Astrocyte of the cerebellum (primary cell): ENCODE measurements around the gene SMPD2.

Experiments
- DNase-seq: peaks from one replicate; pipeline ENCODE4 v3.0.0-alpha.2; 2011; ENCODE audit warnings: low read depth
- H3K4me3 ChIP-seq: 2 replicates; pipeline ENCODE4 v1.5.1; 2011; ENCODE audit warnings: mild to moderate bottlenecking, low read depth, low read length, moderate library complexity
- in situ Hi-C: cut with HindIII; loops from 2 replicates; pipeline ENCODE4 v1.10.0; 2017; ENCODE audit warnings: low sequenced_read_pairs
- TF ChIP-seq, protein P1 (sequence below): IDR thresholded peaks from 2 replicates; pipeline ENCODE4 v1.5.1; 2012; ENCODE audit warnings: low read length, low read depth, moderate library complexity, mild to moderate bottlenecking; ENCODE audit errors: missing control alignments

Gene SMPD2

DNA sequence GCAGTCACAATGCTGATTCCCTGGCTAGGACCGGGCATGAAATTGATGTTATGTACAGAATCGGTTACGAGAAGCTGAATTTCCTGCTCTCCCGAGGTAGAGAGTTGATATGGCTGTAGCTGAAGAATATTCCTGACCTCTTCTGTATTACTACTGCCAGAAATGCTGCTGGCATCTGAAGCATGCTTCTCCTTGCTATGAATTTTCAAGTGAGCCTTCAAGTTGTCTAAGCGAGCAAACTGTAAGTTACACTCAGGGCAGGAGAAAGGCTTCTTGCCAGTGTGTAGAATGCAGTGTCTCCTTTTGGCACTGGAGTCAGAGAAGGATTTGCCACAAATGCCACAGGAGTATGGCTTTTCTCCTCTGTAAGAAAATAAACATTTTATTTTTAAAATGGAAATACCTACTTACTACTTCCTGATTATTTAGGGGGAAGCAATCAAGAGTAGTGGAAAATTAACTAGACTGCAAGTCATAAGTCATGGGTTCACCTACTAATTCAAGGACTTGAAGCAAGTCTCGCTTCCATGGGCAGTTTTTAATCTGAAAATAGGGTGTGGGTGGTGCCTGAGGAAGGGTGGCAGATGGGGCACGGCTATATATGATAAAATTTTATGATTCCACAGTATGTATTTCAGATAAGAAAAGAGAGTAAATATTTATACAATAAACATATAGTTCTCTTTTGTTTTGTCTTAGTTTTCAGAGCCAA lies 25.8 kb downstream of the SMPD2 start:
- TF ChIP-seq, protein P1, sequence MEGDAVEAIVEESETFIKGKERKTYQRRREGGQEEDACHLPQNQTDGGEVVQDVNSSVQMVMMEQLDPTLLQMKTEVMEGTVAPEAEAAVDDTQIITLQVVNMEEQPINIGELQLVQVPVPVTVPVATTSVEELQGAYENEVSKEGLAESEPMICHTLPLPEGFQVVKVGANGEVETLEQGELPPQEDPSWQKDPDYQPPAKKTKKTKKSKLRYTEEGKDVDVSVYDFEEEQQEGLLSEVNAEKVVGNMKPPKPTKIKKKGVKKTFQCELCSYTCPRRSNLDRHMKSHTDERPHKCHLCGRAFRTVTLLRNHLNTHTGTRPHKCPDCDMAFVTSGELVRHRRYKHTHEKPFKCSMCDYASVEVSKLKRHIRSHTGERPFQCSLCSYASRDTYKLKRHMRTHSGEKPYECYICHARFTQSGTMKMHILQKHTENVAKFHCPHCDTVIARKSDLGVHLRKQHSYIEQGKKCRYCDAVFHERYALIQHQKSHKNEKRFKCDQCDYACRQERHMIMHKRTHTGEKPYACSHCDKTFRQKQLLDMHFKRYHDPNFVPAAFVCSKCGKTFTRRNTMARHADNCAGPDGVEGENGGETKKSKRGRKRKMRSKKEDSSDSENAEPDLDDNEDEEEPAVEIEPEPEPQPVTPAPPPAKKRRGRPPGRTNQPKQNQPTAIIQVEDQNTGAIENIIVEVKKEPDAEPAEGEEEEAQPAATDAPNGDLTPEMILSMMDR: no peak
- in situ Hi-C loops: no loop called here
- no peak overlapping the region for H3K4me3 ChIP-seq
- no peak for DNase-seq

DNA sequence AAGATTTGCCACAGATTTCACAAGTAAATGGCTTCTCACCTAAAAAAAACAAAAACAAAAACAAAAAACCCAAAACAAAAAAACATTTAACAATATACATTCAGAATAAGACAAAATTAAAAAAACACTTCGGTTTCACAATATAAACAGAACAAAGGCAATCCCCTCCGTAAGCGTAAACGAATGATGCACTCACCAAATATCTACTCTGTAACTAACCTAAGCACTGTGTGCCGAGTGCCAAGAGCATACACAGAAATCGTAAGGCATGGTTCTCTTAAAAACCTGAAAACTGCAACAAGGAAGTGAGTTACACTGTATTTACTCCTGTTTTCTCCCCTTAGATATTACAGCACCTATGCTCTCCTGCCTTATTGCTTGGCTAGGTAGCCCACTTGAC lies 27.2 kb downstream of the SMPD2 start:
- DNase-seq: no peak
- in situ Hi-C loops: no loop called here
- H3K4me3 ChIP-seq: no peak overlapping the region
- TF ChIP-seq, protein P1: no peak

DNA sequence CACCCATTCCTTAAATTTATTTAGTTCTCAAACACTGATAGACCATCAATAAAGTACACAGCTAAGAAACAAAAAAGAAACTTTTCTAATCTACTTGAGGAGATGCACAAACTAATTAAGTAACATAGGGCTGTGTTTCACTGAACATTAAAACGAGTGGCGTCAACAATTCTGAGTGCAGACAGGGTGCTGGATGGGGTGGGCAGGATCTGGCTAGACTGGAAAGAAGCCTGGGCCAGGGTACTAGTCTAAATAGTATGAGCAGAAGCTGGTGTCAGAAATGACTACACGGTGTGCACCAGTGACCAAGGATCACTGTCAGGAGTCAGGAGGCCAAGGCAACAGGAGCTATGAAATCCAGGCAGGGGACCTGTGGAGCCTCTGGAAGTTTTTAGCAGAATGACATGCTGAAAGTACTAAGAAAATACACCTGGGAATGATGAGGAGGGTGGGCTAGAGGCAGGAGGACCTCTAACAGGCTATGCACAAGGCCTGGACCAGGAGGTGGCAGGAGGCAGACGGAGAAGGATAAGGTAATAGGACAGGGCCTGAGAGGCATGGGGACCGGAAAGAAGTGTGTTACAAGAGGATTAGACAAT lies 29.2 kb downstream of the SMPD2 start:
- in situ Hi-C loops: no loop called here
- H3K4me3 ChIP-seq: no peak overlapping the region

DNA sequence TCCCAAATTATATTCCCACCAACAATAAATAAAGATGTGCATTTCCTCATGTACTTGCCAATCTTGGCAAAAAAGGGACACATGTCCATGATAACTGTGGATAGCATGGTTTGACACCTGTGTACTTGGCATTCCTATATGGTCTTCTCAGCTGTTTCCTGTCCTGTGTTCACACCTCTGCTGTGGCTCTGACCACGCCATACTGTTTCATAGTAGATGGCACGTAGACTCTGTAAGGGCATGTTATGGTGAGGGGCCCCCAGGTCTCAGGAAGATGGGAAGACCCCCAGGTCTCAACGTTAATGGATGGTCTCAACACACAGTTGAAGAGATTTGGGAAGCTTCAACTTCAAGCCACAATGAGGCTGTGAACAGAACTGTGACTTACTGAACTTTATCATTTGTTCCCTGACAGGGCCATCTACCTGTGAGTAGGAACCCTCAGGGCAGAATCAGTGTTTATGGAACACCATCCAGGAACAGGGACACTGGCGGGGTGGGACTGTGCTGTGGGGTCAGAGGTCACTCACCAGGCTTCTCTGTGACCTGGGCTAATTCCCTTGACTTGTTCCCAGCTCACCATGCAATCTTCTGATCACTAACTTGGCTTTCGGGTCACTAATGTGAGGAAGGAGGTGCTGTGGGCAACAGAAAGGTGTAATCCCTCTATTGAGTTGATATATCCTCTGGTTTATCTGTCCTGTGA lies 30.7 kb downstream of the SMPD2 start:
- H3K4me3 ChIP-seq: no peak overlapping the region
- no peak for DNase-seq
- TF ChIP-seq, protein P1: no peak
- in situ Hi-C loops: no loop called here

More for the DNA sequence above, 29.2 kb downstream of the SMPD2 start:
- TF ChIP-seq, protein P1: no peak
- DNase-seq: no peak

DNA sequence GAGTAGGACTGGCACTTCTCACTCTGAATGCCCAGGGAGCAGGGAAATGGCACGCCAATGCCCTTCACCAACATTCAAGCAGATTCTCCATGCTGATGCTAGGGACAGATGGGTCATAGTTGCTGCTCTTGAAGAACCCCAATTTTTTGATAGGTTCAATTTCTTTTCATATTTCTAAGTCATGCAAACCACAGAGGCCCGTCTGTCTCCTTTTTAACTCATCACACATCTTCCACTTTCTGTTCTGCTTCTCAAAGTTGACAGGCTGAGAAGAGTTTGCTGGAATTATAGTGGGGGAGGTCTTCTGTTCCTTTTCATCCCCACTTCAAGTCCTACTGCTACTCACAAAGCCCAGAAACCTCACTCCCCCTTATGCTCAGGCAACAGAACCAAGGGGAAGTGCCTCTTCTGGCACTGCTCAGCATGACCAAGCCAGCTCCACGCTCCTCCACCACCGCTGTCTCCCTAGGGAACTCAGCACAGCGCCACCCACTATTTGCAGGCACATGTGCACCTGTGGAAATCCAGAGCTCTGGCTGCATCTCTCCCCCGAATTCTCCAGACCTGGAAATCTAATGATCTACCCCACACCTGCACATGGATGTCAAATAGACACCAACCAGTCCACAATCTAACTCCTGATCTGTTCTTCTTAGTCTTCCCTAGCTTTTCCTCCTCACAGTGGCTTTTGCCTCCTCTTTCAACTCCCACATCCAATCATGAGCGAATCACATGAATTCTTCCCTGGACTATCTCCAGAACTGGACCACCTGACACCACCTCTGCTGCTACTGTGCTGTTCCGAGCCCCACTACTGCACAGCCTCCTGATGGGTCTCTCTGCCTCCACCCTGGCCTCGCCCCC lies 31.8 kb downstream of the SMPD2 start:
- DNase-seq: no peak
- TF ChIP-seq, protein P1: no peak
- in situ Hi-C loops: no loop called here
- no peak overlapping the region for H3K4me3 ChIP-seq

DNA sequence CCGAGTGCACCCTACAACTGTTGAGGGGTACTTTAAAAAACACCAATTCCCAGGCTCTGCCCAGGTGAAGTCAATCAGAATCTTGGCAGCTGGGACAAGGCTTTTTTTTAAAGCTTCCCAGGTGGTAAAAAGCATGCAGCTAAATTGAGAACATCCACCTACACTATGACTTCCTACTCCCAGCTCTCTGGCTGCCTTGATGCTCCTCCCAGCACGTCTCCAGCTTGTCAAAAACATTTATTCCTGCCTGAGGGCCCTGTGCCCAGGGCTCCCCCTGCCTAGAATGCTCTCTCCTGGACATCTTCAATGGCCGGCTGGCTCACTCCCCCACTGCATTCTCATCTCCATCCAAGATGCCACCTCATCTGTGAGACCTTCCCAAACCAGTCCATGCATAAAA lies 32.6 kb downstream of the SMPD2 start:
- in situ Hi-C loops: no loop called here
- DNase-seq: no peak
- TF ChIP-seq, protein P1: no peak
- H3K4me3 ChIP-seq: no peak overlapping the region
